Ureter (tissue), 1 donor: ENCODE measurements around the gene CSNK1G2. TPM values are rescaled to one million over a fixed set of nuclear protein-coding genes. Genes with fewer than 3 reads are reported as not detected.

Source experiments
- DNase-seq: peaks from one replicate; pipeline ENCODE4 v3.0.0-alpha.2; 2020; ENCODE audit warnings: low spot score
- total RNA-seq: library from RNA; stranded (reverse); gene quantifications from one replicate; pipeline ENCODE4 v1.2.4, GENCODE V29; 2023
- donor health status: DM: yes; HTN: yes; CAD: no.

CSNK1G2 gene
- total RNA-seq, result 57.2 TPM

DNA sequence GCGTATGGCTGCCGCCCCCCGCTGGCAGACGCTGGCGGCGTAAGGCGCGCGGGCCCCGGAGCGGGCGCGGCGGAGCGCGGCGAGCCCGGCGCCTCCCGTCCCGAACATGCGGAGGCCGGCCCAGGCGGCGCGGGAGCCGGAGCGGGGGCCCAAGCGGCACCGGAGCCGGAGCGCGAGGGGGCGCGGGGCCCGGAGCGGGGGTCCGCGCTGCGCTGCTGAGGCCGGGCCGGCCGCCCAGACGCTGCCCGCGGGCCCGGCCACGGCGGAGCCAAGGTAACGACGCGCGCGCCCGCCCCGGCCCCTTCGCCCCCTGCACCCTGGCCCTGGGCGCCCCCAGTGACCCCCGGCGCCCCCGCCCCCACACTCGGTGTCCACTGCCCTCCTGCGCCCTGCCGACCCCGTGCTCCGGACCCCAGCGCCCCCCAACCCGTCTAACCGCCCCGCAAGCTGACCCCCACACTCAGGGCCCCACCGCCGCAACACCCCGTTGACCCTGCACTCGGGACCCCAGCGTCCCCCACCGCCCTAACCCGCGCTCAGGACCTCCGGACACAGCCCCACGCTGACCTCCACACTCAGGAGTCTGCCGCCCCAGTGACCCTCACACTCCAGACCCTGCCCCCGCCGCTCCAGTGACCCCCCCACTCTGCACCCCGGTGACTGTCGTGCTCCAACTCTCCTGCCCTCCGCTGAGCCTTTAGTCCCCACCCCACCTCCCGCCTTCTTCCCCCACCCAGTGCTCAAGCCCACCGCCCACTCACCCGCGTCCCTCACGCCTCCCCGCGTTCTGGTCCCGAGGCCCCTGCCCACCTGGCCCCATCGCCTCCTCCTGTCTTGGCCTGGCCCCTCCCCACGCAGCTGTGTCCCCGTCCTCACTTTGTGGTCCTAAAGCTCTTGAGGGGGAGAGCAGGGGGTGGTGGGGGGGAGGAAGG is at the start of gene CSNK1G2:
Gene CSNK1G2, plus strand, starts transcription at position 27 of the 932 bp plus-strand sequence. CDS start 28,601 bp downstream, outside the sequence.
- DNase-seq, result no peak

DNA sequence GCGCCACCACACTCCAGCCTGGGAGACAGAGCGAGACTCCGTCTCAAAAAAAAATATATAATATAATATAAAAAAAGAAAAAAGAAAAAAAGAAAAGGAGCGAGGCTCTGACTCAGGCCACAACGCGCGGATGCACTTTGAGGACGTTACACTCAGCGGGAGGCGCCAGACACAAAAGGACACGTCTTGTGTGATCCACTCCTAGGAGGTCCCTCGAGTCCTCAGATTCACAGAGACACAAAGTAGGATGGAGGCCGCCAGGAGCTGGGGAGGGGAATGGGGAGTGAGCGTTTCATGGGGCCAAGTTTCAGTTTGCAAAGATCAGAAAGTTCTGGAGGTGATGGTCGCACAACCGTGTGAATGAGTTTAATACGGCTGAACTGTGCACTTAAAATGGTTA is 47.2 kb upstream of the CSNK1G2 start:
- no peak for DNase-seq

DNA sequence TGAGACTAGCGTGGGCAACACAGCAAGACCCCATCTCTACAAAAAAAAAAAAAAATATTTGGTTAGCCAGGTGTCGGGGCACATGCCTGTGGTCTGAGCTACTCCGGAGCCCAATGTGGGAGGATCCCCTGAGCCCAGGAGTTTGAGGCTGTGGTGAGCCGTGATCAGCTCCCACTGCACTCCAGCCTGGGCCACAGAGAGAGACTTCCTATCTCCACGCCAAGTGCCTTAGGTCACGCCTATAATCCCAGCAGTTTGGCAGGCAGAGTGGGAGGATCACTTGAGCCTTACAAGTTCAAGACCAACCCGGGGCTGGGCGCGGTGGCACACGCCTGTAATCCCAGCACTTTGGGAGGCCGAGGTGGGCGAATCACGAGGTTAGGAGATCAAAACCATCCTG is 44.5 kb upstream of the CSNK1G2 start:
- DNase-seq, result no peak

DNA sequence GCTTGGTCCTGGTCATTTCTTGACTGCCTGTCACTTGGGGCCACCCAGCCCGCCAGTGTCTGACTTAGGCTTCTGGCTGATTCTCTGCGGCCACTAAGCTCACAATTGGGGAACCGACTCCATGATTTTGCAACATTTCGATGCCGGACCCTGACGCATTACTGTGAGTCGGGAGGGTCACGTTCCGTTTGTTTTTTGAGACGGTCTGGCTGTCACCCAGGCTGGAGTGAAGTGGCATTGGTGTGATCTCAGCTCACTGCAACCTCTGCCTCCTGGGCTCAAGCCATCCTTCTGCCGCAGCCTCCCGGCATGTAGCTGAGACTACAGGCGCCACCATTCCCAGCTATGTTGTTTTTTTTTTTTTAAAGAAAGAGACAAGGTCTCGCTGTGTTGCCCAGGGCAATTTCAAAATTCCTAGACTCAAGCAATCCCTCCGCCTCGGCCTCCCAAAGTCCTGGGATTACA is 39.0 kb upstream of the CSNK1G2 start:
- DNase-seq, result no peak

DNA sequence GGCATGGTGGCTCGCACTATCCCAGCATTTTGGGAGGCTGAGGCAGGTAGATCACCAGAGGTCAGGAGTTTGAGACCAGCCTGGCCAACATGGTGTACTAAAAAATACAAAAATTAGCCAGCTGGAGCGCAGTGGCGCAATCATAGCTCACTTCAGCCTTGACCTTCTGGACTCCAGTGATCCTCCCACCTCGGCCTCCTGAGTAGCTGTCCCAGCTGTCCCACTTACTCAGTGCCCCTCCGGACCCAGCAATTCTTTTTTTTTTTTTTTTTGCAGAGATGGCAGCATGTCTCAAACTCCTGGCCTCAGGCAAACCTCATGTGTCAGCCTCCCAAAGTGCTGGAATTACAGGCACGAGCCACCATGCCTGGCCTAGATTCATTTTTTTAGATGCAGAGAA is 38.0 kb upstream of the CSNK1G2 start:
- DNase-seq, result no peak

DNA sequence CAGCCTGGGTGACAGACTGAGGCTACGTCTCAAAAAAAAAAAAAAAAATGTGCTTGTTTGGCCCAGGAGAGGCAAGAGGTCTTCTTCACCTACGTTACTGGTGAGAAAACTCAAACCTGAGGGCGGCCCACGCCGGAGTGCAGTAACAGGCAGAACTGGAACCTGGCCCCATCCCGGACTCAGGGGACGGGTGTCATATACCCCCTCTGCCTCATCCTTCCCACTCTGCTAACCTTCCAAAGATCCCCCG is 36.2 kb upstream of the CSNK1G2 start:
- no peak for DNase-seq

DNA sequence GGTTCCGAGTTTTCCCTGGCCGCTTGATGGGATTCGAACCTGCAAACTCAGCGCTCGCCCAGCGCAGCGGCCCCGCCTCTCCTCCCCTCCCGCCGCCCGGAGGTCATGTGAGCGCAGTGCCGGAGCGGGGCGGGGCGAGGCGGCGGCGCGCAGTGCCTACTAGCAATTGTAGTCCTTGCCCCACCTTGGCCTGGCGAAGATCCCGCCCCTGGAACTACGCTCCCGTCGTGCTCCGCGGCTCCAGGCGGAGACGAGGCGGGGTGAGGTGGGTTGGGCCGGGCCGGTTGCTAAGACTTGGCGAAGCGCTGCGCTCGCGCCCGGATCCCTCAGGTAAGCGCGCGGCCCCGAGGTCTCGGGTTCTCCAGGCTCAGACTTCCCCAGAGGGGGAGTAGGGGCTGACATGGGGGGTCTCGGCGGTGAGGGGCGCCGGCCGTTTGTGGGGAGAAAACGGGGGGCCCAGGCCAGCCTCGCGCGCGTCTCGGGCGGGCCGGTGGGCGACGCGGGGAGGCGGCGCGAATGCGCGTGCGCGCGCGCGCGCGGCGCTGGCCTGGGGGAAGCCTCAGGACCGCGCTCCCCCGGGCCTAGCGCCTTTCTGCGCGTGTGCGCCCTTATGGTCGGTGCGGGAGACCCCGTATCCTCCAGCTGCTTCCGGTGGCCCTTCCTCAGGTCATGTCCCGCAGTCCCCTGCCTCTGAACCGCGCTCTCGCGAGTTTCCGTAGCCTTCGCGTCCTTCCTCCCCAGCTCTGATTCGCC is 35.7 kb upstream of the CSNK1G2 start, which contains the start of the genes ADAT3 and SCAMP4:
Gene ADAT3, plus strand, starts transcription at position 290 of the 753 bp plus-strand sequence. CDS start 6,649 bp downstream, outside the sequence.
Gene SCAMP4, plus strand, starts transcription at position 290 of the 753 bp plus-strand sequence. CDS start 9,621 bp downstream, outside the sequence.
- peak; percentile 99 for DNase-seq

DNA sequence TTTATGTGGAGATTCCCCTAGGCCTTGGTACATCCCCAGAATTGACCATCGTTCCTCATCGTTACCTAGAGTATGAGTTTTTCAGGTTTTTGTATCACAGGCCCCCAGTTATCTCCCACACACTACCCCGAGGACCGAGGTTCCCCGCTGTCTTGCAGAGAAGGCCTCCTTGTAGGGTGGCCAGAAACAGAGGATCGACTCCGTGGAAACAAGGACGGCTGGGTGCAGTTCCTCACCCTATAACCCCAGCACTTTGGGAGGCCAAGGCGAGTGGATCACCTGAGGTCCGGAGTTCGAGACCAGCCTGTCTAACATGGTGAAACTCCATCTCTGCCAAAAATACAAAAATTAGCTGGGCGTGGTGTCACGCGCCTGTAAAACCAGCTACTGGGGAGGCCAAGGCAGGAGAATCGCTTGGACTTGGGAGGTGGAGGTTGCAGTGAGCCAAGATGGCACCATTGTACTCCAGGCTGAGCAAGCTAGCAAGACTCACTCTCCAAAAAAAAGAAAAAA is 35.1 kb upstream of the CSNK1G2 start:
- no peak for DNase-seq

DNA sequence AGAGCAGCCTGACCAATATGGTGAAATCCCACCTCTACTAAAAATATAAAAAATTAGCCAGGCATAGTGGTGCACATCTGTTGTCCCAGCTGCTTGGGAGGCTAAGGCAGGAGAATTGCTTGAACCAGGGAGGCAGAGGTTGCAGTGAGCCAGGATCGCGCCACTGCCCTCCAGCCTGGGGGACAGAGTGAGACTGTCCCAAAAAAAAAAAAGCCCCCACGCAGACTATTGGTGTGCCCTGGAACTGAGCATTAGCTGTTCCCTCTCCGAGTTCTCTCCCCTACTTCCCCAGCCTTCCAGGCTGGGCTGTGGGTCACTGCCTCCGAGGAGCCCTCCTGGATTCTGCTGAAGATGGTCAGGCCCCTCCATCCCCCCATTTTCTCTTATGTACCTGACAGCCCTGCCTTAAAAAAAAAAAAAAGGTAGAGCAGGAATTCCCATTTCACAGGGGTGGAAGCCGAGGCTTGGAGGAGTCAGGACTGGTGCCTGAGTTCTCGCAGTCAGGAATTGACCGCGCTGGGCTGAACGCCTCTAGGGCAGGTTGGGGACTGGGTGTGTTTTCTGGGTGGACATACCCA is 33.9 kb upstream of the CSNK1G2 start:
- no peak for DNase-seq

DNA sequence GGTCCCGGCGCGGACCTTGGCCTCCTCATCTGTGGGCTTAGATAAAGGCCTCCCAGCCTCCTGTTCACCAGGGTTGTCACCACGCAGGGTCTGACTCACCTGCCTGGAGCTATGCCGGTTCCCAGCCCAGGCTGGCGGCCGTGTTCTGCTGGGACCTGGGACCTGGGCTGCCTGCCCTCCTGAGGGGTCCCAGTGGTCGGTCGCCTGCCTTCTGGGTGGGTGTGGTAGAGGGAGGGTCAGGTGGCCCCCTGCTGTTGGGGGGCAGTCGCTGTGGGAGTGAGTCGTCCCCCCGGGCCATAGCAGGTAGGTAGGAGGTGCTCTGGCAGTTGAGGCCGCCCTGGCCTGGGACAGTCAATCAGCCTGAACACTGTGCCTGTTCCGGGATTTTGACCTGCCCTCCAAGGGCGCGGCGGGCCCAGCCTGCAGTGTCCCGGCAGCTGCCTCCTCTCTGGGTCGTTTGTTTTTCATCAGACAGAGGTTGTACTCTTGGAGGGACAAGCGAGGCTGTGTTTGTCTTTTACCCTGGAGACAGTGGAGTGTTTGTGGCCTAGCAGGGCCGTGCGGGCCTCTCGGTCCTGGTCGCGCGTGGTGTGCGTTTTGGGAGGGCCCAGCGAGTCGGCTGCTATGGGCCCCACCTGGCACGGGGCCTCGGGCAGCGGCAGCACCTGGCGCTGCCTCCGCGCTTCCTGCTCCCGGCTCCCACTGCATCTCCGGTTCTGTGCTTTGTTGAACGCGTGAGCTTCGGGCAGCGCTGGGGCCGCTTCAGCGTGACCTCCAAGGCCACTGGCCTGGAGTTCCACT is 33.2 kb upstream of the CSNK1G2 start:
- no peak for DNase-seq

DNA sequence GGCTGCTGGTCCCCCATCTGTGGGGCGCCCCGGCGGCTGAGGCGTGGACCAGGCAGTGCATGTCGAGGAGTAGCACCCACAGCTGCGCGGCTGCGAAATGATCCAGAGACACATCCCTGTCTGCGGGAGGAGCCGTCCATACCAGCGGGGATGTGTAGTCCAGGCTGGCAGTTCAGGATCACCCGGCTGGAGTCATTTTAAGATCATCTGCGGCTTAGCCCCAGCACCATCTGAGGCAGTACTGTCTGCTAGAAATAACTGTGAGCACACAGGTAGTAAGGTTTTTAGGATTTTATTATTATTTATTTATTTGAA is 32.7 kb upstream of the CSNK1G2 start:
- DNase-seq, result no peak

DNA sequence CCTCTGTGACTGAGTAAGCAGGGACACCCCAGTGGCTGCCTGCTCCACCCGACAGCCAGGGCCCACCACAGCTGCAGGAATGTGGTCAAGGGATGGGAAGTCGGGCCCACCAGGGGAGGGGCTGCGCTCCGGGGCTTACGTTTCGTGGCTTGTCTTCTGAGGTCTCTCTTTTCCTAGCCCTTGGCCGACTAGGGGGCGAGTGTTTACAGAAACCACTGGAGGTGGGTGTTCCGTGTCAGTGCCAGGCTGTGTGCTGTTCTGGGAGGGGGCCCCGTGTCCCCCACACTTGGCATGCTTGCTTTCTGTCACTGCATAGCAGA is 31.3 kb upstream of the CSNK1G2 start:
- DNase-seq, result no peak

DNA sequence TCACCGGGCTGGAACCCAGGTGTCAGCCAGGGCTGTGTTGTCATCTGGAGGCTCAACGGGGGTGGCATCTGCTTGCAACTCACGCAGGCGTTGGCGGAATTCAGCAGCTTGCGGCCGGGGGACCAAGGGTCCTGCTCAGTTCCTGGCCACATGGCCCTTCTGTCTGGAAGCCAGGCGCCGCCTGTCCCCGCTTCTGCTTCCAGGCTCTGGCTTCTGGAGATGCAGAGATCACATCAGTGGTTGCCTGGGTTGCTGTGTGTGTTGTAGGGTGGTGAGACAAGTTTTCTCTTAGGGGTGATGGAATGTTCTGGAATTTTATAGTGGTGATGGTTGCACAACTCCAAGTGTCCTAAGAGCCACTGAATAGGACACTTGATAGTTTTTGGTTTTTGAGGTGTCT is 30.8 kb upstream of the CSNK1G2 start:
- no peak for DNase-seq

DNA sequence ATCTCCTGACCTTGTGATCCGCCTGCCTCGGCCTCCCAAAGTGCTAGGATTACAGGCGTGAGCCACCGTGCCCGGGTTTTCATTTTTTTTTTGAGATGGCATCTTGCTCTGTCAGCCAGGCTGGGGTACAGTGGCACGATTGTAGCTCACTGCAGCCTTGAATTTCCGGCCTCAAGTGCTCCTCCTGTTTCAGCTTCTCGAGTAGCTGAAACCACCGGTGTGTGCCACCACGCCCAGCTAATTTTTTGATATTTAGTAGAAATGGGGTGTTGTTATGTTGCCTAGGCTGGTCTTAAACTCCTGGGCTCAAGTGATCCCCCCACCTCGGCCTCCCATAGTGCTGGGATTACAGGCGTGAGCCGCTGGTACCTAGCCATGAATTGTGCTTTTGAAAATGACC is 29.9 kb upstream of the CSNK1G2 start:
- no peak for DNase-seq

DNA sequence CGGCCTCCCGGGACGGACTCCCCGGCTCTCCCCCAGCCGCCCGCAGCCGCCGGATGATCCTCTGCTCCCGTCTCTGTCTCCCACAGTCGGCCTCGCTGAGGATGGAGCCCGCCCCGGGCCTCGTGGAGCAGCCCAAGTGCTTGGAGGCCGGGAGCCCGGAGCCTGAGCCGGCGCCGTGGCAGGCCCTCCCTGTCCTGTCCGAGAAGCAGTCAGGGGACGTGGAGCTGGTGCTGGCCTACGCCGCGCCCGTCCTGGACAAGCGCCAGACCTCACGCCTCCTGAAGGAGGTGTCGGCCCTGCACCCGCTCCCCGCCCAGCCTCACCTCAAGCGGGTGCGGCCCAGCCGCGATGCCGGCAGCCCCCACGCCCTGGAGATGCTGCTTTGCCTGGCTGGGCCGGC is 29.0 kb upstream of the CSNK1G2 start:
- no peak for DNase-seq

DNA sequence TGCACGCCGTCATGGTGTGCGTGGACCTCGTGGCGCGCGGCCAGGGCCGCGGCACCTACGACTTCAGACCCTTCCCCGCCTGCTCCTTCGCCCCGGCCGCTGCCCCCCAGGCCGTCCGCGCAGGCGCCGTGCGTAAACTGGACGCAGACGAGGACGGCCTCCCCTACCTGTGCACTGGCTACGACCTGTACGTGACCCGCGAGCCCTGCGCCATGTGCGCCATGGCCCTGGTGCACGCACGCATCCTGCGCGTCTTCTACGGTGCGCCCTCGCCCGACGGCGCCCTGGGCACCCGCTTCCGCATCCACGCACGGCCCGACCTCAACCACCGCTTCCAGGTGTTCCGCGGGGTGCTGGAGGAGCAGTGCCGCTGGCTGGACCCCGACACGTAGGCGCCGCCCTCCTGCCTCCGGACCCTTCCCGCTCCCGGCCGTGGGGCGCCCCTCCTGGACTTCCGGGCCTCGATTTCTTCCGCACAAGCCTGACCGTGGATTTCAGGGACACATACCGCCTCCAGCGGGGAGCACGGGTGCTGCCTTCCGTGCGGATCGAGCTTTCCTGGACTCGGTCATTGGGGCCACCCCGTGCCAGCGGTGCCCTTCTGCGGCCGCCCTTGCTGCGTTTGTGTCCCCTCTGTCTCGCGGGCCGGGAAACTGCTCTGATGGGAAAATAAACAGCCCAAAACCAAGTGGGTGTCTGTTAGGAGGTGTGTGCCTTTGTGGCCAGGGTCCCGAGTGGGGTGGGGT is 28.0 kb upstream of the CSNK1G2 start:
- no peak for DNase-seq

DNA sequence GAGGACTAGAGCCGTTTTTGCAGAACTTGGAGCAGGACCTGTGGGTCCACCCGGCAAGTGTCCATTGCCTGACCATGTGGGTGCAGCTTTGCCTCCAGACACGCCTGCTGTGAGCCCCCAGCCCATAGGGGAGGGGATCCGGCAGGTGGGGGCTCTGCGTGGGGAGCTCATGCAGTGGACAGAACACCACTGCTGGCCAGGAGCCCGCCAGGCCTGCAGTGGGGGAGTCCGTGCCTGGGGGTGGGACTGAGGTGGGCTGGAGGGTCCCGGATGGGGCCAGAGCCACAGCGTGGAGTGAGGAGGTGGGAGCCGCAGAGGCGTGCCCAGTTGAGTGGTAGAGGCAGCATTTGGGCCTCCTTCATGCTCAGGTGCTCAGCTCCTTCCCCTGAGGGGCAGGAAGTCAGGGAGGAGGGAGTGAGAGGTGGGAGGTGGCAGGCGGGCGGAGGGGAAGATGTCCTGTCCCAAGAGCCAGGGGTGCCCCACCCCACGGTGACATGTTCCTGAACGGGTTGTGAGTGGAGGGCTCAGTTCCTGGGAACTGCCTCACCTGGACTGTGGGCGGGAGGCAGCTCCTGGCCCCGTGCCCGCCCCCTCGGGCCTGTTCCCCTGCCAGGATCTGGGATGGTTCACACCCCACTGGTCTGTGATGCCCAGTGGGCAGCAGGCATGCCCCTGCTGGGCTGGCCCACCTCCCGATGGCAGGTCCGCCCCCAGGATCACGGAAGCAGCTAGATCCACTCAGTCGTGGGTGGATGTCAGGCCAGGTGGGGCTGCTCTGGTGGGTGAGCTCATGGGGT is 27.0 kb upstream of the CSNK1G2 start:
- no peak for DNase-seq

DNA sequence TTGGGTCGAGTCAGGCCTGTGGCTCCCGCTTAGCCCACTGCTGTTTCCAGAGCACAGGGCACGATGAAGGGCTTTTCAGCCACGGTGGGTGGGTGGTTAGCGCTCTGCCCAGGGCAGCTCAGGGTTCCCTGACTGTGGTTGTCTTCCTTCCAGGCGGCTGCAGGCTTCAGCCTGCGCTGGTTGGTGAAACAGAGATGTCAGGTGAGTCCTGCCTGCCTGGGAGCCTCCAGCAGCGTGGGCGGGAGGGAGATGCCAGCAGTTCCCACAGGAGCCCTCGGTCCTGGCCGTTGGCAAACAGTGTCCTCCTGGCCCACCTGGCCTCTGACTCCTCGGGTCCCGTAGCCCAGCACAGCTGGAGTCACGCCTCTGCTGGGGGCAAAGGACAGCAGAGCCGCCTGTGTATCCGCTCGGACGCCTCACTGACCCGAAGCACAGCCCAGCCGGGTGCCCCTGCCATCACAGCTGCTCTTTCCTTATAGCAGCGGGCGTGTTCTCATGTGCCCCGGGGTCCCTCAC is 26.1 kb upstream of the CSNK1G2 start:
- DNase-seq, result no peak

DNA sequence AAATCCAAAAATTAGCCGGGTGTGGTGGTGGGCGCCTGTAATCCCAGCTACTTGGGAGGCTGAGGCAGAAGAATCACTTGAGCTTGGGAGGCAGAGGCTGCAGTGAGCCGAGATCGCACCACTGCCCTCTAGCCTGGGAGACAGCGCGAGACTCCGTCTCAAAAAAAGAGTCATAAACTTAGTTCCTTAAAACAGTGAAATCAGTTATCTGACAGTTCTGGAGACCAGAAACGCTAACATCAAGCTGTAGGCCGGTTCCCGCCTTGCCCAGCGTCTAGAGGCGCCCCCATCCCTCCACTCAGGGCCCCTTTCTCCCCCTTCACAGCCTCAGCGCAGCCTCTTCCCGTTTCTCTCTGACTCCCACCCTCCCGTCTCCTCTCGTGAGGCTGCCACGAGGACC is 23.8 kb upstream of the CSNK1G2 start:
- no peak for DNase-seq

DNA sequence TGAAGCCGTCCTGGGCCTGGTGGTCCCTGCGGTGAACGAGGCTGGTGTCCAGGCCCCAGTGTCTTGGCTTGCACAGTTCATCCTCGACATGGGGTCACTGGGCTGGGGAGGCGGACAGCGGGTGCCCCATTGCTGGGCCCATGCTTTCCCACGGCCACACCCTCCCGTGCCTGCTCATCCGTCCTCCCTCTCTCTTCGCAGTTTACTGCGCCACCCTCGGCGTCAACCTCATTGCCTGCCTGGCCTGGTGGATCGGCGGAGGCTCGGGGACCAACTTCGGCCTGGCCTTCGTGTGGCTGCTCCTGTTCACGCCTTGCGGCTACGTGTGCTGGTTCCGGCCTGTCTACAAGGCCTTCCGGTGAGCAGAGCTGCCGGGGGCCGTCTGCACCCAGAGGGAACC is 23.0 kb upstream of the CSNK1G2 start:
- DNase-seq, result no peak
